ENCODE measurements around the gene CCDC34.

GRCh38 chr11:27387362-27387761, 24.3 kb upstream of the CCDC34 start:
- TF ChIP-seq POLR2A (IDR thresholded peaks at IDR 0.05) (no peak), CTCF (IDR thresholded peaks at IDR 0.05) (no peak)

Data from Peyer's patch (tissue), 4 donors.